ENCODE results near the gene PKD1L1.

Gene PKD1L1

GRCh38 chr7:47765373-47765979 is 182.8 kb downstream of the PKD1L1 start:
- DNase-seq (ENCODE audit: low spot score), result no peak

GRCh38 chr7:47764746-47765145 is 183.5 kb downstream of the PKD1L1 start:
- DNase-seq (ENCODE audit: low spot score), result no peak

- no peak for DNase-seq (ENCODE audit: low spot score)
Measured at GRCh38 chr7:47763063-47763974, 184.9 kb downstream of the PKD1L1 start.

- no peak for DNase-seq (ENCODE audit: low spot score)
Measured at GRCh38 chr7:47762746-47763062, 185.6 kb downstream of the PKD1L1 start.

GRCh38 chr7:47762207-47762606 is 186.1 kb downstream of the PKD1L1 start:
- no peak for DNase-seq (ENCODE audit: low spot score)

GRCh38 chr7:47759056-47759706 is 189.1 kb downstream of the PKD1L1 start:
- peak; percentile 45 for DNase-seq (ENCODE audit: low spot score)

- no peak for DNase-seq (ENCODE audit: low spot score)
Measured at GRCh38 chr7:47758546-47758945, 189.7 kb downstream of the PKD1L1 start.

- no peak for DNase-seq (ENCODE audit: low spot score)
Measured at GRCh38 chr7:47757921-47758411, 190.3 kb downstream of the PKD1L1 start.

- no peak for DNase-seq (ENCODE audit: low spot score)
Measured at GRCh38 chr7:47756636-47757035, 191.6 kb downstream of the PKD1L1 start.

- no peak for DNase-seq (ENCODE audit: low spot score)
Measured at GRCh38 chr7:47755248-47755647, 193.0 kb downstream of the PKD1L1 start.

GRCh38 chr7:47751724-47752123 is 196.5 kb downstream of the PKD1L1 start:
- peak; percentile 19 for DNase-seq (ENCODE audit: low spot score)

- DNase-seq (ENCODE audit: low spot score), result no peak
Measured at GRCh38 chr7:47751043-47751442, 197.2 kb downstream of the PKD1L1 start.

GRCh38 chr7:47748041-47748440 is 200.2 kb downstream of the PKD1L1 start:
- DNase-seq (ENCODE audit: low spot score), result no peak

GRCh38 chr7:47747160-47747559 is 201.1 kb downstream of the PKD1L1 start:
- no peak for DNase-seq (ENCODE audit: low spot score)

- no peak for DNase-seq (ENCODE audit: low spot score)
Measured at GRCh38 chr7:47746468-47746867, 201.8 kb downstream of the PKD1L1 start.

- no peak for DNase-seq (ENCODE audit: low spot score)
Measured at GRCh38 chr7:47744883-47745282, 203.4 kb downstream of the PKD1L1 start.

GRCh38 chr7:47743965-47744591 is 204.2 kb downstream of the PKD1L1 start:
- DNase-seq (ENCODE audit: low spot score), result no peak

- DNase-seq (ENCODE audit: low spot score), result no peak
Measured at GRCh38 chr7:47741984-47742383, 206.3 kb downstream of the PKD1L1 start.

- DNase-seq (ENCODE audit: low spot score), result no peak
Measured at GRCh38 chr7:47739891-47740290, 208.4 kb downstream of the PKD1L1 start.

GRCh38 chr7:47739301-47739875 is 208.9 kb downstream of the PKD1L1 start:
- no peak for DNase-seq (ENCODE audit: low spot score)

GRCh38 chr7:47738563-47739166 is 209.6 kb downstream of the PKD1L1 start:
- no peak for DNase-seq (ENCODE audit: low spot score)

GRCh38 chr7:47737601-47738000 is 210.7 kb downstream of the PKD1L1 start:
- no peak for DNase-seq (ENCODE audit: low spot score)

All from NAMALWA (cell line).